ENCODE data around the gene C2orf68. TPM values are rescaled to one million over a fixed set of nuclear protein-coding genes. Genes with fewer than 3 reads are reported as not detected.

C2orf68 gene
- total RNA-seq, 1 experiment from 2014 or later: 69.6 TPM

DNA sequence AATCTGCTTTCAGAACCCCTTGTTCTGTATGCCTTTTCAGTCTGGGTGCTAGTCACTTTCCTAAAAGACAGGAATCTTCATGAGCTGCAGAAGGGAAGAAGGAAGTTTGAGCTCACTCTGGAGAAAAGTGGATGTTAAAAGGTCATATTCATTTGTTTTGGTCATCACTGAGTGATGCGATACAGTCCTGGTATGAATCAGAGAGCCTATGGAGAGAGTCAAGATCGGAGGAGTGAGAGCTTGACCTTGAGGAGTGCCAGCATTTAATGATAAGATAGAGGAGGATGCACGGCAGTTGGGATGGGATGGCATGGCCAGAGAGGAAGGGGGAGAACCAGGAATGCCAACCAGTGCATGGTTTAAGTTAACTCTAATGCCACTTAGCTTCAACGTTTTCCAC, 23.8 kb upstream of the C2orf68 start (continued):
- TF ChIP-seq, protein P1, sequence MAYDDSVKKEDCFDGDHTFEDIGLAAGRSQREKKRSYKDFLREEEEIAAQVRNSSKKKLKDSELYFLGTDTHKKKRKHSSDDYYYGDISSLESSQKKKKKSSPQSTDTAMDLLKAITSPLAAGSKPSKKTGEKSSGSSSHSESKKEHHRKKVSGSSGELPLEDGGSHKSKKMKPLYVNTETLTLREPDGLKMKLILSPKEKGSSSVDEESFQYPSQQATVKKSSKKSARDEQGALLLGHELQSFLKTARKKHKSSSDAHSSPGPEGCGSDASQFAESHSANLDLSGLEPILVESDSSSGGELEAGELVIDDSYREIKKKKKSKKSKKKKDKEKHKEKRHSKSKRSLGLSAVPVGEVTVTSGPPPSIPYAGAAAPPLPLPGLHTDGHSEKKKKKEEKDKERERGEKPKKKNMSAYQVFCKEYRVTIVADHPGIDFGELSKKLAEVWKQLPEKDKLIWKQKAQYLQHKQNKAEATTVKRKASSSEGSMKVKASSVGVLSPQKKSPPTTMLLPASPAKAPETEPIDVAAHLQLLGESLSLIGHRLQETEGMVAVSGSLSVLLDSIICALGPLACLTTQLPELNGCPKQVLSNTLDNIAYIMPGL (CRISPR knock-in tag; IDR thresholded peaks at IDR 0.05): no peak

DNA sequence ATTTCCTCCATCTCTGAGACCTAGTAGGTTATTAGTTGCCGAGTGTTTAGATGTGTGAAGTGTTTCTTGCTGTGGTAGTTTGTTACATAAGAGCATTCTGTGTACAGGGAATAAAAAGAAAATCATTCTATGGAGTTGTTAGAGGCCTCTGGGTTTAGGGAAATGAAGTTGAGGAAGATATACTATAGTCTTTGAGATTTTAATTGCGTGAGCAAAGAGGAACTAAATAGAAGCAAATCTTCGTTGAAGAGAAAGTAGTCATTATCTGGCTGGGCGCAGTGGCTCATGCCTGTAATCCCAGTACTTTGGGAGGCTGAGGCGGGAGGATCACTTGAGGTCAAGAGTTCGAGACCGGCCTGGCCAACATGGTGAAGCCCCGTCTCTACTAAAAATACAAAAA, 23.1 kb upstream of the C2orf68 start:
- no peak overlapping the region; the same call in 1 of the 2 replicates for H3K27ac Mint-ChIP-seq
- no peaks in the 10 kb centered on the region for H3K27me3 Mint-ChIP-seq (ENCODE audit: low read depth)
- no peak overlapping the region for H3K4me3 Mint-ChIP-seq
- H3K4me1 Mint-ChIP-seq: no peaks in the 10 kb centered on the region
- POLR2A ChIA-PET: interaction anchor here (0.7 kb wide), 1 partner anchor 155 kb away, joined by 3 read pairs; no protein-coding TSS in a partner anchor
- H3K9me3 Mint-ChIP-seq: no peaks in the 10 kb centered on the region
- CTCF ChIA-PET: interaction anchor here (3.3 kb wide), 1 partner anchor 18 kb away, joined by 19 read pairs; no protein-coding TSS in a partner anchor
- DNase-seq (ENCODE audit: low spot score): no peak
- H3K36me3 Mint-ChIP-seq: peaks cover 70% of the 10 kb centered on the region
- no peak for ATAC-seq
- no peak for TF ChIP-seq ZNF138 (CRISPR knock-in tag; conservative IDR thresholded peaks at IDR 0.05)
- TF ChIP-seq SP1 (CRISPR knock-in tag; conservative IDR thresholded peaks at IDR 0.05): no peak
- no peak for TF ChIP-seq TCF7 (CRISPR knock-in tag; IDR thresholded peaks at IDR 0.05; ENCODE audit: low read depth)
- TF ChIP-seq MYBL2 (CRISPR knock-in tag; IDR thresholded peaks at IDR 0.05): no peak
- TF ChIP-seq, protein P2, sequence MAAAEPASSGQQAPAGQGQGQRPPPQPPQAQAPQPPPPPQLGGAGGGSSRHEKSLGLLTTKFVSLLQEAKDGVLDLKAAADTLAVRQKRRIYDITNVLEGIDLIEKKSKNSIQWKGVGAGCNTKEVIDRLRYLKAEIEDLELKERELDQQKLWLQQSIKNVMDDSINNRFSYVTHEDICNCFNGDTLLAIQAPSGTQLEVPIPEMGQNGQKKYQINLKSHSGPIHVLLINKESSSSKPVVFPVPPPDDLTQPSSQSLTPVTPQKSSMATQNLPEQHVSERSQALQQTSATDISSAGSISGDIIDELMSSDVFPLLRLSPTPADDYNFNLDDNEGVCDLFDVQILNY (CRISPR knock-in tag; IDR thresholded peaks at IDR 0.05): no peak
- TF ChIP-seq, protein P3, sequence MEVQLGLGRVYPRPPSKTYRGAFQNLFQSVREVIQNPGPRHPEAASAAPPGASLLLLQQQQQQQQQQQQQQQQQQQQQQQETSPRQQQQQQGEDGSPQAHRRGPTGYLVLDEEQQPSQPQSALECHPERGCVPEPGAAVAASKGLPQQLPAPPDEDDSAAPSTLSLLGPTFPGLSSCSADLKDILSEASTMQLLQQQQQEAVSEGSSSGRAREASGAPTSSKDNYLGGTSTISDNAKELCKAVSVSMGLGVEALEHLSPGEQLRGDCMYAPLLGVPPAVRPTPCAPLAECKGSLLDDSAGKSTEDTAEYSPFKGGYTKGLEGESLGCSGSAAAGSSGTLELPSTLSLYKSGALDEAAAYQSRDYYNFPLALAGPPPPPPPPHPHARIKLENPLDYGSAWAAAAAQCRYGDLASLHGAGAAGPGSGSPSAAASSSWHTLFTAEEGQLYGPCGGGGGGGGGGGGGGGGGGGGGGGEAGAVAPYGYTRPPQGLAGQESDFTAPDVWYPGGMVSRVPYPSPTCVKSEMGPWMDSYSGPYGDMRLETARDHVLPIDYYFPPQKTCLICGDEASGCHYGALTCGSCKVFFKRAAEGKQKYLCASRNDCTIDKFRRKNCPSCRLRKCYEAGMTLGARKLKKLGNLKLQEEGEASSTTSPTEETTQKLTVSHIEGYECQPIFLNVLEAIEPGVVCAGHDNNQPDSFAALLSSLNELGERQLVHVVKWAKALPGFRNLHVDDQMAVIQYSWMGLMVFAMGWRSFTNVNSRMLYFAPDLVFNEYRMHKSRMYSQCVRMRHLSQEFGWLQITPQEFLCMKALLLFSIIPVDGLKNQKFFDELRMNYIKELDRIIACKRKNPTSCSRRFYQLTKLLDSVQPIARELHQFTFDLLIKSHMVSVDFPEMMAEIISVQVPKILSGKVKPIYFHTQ (CRISPR knock-in tag; IDR thresholded peaks at IDR 0.05): no peak
- TF ChIP-seq CREB1 (CRISPR knock-in tag; IDR thresholded peaks at IDR 0.05): no peak
- no peak for TF ChIP-seq CREM (CRISPR knock-in tag; IDR thresholded peaks at IDR 0.05)
- TF ChIP-seq NFE2L1 (CRISPR knock-in tag; IDR thresholded peaks at IDR 0.05): no peak
- TF ChIP-seq ZNF263 (CRISPR knock-in tag; IDR thresholded peaks at IDR 0.05; ENCODE audit: low read depth): no peak
- no peak for TF ChIP-seq SMAD4 (CRISPR knock-in tag; IDR thresholded peaks at IDR 0.05)
- no peak for TF ChIP-seq JUN (CRISPR knock-in tag; IDR thresholded peaks at IDR 0.05)
- no peak for TF ChIP-seq KAT7 (CRISPR knock-in tag; IDR thresholded peaks at IDR 0.05; ENCODE audit: borderline replicate concordance)
- no peak for TF ChIP-seq ZNF219 (CRISPR knock-in tag; IDR thresholded peaks at IDR 0.05; ENCODE audit: borderline replicate concordance)
- TF ChIP-seq, protein P4, sequence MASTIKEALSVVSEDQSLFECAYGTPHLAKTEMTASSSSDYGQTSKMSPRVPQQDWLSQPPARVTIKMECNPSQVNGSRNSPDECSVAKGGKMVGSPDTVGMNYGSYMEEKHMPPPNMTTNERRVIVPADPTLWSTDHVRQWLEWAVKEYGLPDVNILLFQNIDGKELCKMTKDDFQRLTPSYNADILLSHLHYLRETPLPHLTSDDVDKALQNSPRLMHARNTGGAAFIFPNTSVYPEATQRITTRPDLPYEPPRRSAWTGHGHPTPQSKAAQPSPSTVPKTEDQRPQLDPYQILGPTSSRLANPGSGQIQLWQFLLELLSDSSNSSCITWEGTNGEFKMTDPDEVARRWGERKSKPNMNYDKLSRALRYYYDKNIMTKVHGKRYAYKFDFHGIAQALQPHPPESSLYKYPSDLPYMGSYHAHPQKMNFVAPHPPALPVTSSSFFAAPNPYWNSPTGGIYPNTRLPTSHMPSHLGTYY (CRISPR knock-in tag; IDR thresholded peaks at IDR 0.05): no peak
- no peak for TF ChIP-seq GABPB1 (CRISPR knock-in tag; IDR thresholded peaks at IDR 0.05)
- TF ChIP-seq, protein P1 (CRISPR knock-in tag; IDR thresholded peaks at IDR 0.05): no peak
- no peak for TF ChIP-seq TEAD1 (CRISPR knock-in tag; IDR thresholded peaks at IDR 0.05)

All from WTC11 (cell line).